ENCODE data around the gene PREP.

GRCh38 chr6:105402939-105403935 lies at the start of gene PREP:
- TF ChIP-seq CTCF (IDR thresholded peaks at IDR 0.05; ENCODE audit: low read depth, low read length, poor library complexity, severe bottlenecking): peak; percentile 94
- no peak for TF ChIP-seq EZH2phosphoT487 (IDR thresholded peaks at IDR 0.05; ENCODE audit: borderline replicate concordance, low read length)

All from DOHH2 (cell line).